Left colon (tissue), 2 donors: ENCODE results near the gene EPS8. TPM values are rescaled to one million over a fixed set of nuclear protein-coding genes. Genes with fewer than 3 reads are reported as not detected.

Source experiments
- ATAC-seq: fragments of 200-7000 bp; cut with Tn5 transposase; one replicate; pipeline ENCODE4 v1.9.1; 2020; ENCODE audit warnings: mild to moderate bottlenecking, moderate library complexity
- DNase-seq, 2 donors: peaks; one replicate each; pipeline ENCODE4 v3.0.0-alpha.2; 2020
- intact Hi-C, 2 donors: fragments of 100-400 bp; cut with DNase I in 1 of 2; cut with micrococcal nuclease in 1 of 2; formaldehyde crosslinking; loops; one replicate each; pipeline versions ENCODE4 v1.11.2 to v1.14.0; 2022; cut with DNase I, micrococcal nuclease
- total RNA-seq, 2 donors: library from RNA; stranded (reverse); fragmentation: NEBNext Ultra II Directional; extraction: Animal tissue kit (Norgen Biotek cat#: 25700); gene quantifications; one replicate each; pipeline ENCODE4 v1.2.1, GENCODE V29; 2021
- donor health status: DM: no; HTN: no; CAD: no.
- donor health status: DM: yes; HTN: yes; CAD: no.

The EPS8 gene
- total RNA-seq, 2 donors from 2014 or later = 121 to 183 TPM

DNA sequence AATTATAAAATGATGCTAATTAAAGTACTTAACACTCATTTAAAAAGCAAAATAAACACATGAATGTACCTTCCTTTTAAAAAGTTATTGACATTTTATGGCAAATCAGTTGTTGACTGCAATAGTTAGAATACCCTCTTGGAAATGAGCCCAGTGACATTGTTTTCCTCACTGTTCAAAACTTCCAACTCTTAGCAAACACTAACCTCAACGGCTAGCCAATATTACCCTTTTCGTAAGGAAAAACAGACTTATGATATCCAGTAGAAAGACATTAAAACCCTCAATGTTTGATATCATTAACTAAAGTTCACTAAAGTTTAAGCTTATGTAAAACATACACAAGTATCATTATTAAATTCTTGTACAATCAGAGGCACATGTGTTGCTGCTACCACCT, 83.6 kb downstream of the EPS8 start:
- intact Hi-C loops = no loop called here
- no peak for DNase-seq
- no peak for ATAC-seq

DNA sequence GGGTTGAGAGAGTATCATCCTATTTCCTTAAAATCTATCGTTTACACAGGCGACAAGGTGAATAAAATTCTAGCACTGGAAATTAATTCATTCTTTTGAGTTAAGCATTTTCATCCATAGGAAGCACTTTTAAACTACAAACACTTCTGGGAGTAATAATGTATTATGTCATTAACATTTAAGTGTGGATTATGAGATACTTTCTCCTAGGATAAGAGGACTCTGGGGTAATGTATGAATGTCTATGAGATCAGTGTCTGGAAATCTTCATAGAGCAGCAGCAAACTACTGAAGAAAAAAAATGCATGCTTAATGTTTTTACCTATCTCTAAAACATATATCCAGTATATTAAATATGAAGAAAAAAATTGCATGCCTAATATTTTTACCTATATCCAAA, 86.9 kb downstream of the EPS8 start:
- no peak for ATAC-seq
- intact Hi-C loops = no loop called here
- DNase-seq = no peak

DNA sequence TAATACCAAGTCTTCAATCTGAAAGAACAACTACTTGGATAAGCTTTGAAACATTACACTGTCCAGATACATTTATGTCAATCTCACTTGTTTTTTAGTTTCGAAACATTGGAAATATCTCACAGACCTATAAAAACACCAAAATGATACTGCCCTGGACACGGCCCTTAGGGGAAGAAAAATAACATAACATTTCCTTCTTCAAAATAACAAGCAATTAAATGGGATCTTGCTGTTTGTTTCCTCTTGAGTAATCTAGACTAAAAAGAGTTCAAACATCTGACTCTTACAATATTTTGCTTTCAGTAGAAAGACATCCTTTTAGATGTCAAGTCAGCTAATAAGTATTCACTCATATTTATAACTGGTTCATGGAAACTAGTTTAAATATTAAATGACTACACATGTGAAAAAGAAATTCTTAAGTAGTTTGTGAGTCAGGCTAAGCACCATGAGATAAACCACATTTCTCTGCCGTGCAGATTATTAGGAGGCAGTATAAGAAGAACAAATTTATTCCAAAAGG, 87.5 kb downstream of the EPS8 start:
- ATAC-seq (no peak), DNase-seq (no peak)
- intact Hi-C loops = no loop called here

DNA sequence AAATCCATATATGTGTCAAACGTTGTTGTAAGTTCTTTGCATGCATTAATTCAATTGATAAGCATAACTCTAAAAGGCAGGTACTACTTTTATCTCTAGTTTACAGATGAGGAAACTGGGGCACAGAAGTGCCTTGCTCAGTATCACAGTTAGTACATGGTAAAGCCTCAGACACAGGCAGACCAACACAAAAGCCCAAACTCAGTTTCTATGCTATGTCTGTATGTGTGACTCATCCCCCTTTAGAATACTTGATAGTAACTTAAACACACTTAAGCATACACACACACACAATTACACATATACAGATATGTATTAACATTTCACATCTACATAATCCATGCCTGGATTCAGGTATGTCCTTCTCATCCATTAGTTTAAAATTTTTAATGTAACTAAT, 88.0 kb downstream of the EPS8 start:
- no peak for ATAC-seq

DNA sequence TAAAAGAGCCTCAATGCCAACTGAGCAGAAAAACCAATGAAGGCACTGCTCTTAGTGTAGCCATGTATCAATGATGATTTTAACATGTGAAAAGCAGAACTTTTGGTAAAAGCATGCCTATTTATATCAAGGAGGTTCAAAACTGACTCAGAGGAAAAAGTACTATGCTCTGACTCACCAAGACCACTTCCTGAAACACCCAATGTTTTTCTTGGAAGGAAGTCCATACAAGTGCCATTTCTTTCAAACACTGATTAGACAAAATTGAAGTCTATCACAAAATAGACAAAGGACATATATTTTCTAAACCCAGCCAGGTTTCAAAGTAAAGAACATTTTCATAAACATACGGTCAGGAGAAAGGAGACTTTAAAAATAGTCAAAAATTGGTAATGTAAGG, 88.6 kb downstream of the EPS8 start:
- ATAC-seq = peak; percentile 55
- DNase-seq = no peak
- intact Hi-C loops = no loop called here

More for the DNA sequence above, 88.0 kb downstream of the EPS8 start:
- no peak for DNase-seq
- intact Hi-C loops = no loop called here

DNA sequence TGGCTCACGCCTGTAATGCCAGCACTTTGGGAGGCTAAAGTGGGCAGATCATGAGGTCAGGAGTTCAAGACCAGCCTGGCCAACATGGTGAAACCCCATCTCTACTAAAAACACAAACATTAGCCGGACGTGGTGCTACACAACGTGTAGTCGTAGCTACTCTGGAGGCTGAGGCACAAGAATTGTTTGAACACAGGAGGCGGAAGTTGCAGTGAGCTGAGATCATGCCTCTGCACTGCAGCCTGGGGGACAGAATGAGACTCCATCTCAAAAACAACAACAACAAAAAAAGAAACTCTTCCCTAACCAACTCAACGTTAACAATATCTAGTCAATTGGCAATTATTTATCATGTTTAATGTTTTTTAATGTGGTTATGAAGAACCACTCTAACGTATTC, 89.3 kb downstream of the EPS8 start:
- ATAC-seq (no peak), DNase-seq (no peak)
- intact Hi-C loops = no loop called here

DNA sequence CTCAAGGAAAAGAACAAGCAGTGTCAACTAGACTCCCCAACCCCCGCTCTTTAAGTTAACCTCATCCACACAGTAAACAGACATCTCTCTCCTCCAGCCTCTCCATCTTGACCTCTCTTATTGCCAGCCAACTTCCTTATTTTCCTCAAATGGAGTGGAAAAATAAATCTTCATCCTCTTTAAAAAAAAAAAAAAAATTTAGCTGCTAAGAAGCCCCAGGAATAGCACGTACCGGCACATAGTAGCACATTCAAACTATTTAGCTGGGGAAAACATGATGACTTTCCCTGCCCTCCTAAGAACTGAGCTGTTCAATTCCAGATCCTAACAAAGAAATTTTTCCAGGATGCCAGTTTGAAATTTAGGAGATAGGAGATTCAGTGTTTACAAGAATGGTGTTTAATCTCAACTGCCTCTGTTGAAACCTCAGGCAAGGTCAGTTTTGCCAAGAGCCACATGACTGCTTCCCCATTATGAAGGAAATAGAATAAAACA, 90.8 kb downstream of the EPS8 start:
- intact Hi-C loops = no loop called here
- DNase-seq (no peak), ATAC-seq (peak; percentile 75)

DNA sequence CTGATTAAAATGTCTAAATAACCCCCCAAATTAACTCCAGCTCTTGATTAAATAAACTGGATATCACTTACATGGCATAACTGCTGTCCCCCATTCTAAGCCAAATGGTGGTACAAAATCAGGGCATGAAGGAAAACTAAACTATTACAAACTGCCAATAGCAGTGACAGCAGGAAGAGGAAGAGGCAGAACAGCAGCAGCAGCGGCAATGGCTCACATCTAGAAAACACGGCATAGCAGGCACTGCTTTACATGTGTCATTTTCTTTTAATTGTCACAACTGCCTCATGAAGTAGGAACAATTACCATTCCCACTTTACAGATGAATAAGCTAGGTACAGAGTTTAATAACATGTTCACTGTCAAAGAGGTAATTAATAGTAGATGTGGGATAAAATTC, 92.0 kb downstream of the EPS8 start:
- no peak for DNase-seq
- intact Hi-C loops = no loop called here
- ATAC-seq = no peak

DNA sequence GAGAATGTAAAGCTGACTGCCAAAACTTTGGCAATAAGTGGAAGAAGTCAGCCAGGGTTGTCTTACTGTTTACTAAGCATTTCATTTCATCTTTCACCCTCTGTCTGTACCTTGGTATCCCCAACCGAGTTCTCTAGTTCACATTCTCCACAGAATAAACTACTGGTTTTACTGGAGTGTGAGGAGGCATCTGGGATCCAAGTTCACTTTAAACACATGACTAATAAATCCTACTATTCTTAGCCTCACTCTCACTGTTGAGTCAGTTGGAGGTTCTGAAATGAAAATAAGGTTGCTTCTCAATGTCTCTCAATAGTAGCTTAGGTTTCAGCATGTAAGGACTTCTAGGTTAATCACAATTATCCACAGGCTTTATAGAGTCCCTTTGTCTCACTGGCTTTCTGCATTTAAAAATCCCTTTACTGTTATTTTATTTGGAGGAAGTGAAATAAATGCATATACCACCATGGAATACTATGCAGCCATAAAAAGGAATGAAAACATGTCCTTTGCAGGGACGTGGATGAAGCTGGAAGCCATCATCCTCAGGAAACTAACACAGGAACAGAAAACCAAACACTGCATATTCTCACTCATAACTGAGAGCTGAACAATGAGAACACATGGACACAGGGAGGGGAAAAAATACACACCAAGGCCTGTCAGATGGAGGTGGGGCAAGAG, 95.8 kb downstream of the EPS8 start:
- intact Hi-C loops = no loop called here
- ATAC-seq (peak; percentile 41), DNase-seq (no peak)

DNA sequence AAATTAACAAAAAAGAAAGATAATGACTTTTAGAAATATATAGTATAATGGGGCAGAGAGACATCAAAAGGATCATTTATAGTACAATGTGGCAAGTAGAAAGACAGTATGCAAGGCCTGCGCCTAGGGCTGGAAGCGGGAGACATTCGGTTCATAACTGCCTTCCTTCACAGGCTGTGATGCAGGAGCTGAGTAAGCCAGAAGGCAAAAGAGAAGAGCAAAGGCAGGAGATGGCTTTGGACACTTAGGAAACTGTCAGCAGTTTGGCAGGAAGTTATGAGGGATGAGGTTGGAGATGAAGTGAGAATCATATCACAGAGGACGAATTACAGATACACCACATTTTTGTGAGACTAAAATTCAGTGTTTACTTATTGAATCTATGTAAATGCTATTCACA, 97.8 kb downstream of the EPS8 start:
- DNase-seq (no peak), ATAC-seq (no peak)
- intact Hi-C loops = no loop called here

DNA sequence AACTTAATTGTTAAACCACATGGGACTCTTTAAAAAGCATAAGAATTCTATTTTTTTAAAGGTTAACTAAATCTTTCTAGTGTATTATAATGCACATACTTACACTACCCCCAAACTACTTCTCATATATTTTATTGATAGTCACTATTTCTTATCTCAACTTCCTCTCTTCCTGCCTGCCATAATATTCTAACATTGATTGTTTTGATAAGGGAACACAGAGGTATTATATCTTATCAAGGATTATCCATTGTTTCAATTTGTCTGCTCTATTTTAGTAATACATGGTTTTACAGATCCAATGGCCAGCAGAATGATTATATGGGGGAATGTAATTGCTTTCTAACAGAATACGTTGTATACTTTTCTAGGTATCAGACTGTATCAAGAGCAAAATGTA, 98.9 kb downstream of the EPS8 start:
- ATAC-seq (peak; percentile 8), DNase-seq (no peak)
- intact Hi-C loops = no loop called here

DNA sequence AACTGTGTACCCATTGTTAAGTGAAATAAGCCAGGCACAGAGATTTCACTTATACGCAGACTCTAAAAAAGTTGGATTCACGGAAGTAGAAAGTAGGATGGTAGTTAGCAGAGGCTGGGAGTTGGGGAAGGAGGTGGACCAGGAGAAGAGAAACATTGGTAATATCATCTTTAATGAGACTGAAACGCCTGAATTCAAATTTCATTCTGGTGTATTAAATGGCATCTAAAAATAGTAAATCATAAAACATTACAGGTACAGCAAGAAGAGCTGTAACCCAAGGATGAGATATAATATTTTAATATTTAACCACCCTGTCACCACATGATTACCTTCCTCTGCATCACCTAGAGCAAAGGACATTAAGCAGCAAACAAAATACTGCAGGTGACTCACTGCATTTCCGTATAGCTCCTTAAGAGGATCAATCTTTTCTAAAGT, 99.4 kb downstream of the EPS8 start:
- peak; percentile 83 for ATAC-seq
- no peak for DNase-seq
- intact Hi-C loops = no loop called here

DNA sequence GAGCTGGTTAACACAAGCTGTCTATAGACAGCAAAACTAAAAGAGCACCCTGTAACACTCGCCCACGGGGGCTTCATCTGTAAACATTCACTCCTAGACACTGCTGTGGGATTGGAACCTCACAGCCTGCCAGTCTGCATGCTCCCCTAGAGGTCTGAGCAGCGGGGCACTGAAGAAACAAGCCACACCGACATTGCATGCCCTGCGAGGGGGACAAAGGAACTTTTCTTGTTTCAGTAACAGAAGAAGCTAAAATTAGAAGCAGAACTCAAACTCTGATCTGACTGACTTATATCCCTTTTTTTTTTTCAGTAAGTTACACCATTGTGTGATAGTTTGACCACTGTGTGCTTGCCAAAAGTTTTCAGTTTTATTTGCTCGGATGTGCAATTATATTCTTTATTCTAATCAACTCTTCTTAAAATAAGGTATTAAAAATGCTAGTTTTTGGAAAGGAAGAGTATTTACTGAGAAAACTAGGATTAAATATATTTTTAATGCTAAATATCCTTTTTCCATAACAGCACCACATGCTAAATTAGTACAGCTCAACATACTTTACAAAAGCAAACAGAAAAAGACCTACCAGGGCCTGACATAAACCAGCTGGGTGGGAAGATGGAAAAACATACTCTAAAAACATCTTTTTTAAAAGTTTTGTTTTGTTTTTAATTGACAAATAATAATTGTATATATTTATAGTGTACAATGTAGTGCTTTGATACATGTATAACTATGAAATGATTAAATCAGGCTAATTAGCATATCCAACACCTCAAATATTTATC, 100.2 kb downstream of the EPS8 start:
- intact Hi-C loops = no loop called here
- ATAC-seq = no peak
- no peak for DNase-seq

DNA sequence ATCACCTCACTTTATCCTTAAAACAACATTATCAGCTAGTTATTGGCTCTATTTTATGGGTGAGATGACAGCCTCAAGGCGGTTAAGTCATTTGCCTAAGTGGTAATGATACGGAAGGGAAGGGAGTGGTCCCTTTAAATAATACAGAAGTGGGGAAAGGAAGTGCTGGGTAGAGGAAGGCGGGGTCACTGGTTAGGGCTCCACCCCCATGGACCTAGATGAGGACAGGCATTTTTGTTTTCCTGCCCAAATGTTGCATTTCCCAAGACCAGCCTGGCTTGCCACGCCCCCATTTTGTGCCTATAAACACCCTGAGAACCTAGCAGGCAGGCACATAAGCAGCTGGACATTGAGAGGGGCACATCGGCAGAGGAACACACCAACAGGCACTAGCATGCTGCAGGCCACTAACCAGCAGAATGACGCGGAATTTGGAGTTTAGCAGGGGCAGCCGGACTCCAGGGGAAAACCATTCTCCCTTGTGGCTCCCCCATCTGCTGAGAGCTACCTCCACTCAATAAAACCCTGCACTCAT, 100.9 kb downstream of the EPS8 start:
- ATAC-seq (peak; percentile 57), DNase-seq (peak; percentile 61 to 69)
- intact Hi-C loops = no loop called here

DNA sequence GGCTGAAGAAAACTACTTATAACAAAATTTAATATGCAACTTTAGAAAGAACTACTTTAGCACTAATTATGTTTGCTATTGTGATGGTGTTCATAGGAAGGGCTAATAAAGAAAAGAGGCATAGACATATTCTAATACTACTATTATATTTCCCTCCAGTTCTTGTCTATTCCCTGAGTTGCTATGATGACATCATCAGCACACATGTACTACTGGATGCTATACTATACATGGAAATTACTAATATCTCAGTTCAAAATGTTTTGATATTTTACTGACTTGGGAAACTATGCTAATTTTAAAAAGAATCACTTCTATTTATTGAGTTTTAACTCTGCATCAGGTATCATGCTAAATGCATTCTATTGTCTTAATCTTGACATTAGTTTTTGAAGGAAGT, 101.6 kb downstream of the EPS8 start:
- DNase-seq (no peak), ATAC-seq (no peak)
- intact Hi-C loops = no loop called here

DNA sequence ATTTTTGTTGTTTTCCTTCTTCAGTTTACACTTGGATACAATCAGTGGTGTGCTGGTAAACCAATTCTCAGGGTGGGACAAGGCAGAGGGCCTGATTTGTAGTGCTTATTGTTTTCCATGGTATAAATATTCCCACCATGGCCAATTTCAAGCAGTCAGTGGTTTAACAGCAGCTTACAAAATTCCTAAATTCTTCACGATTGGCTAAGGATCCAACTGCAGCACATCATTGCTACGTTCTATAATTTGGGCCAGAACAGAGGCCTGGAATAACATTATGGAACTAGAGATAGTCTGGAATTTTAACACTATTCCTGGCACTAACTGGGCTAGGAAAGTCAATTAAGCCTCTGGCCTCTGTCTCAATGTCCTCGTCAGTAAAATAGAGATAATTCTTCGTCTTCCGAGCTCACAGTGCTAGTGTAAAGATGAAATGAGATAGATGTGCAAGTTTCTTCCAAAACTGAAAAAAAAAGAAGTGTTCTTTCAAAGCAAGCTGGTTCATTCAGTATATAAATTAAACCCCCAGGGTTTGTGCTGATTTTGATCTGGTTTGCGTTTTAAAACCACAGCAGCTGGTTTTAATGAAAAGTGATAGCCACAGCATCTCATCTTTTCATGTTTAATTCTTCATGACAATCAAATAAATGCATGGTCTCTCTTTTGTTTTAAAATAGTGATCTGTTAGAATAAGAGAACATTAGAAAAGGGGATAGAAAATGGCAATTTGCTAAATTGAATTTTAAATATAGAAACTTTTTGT, 104.1 kb downstream of the EPS8 start:
- DNase-seq = no peak
- no peak for ATAC-seq
- intact Hi-C loops = no loop called here

DNA sequence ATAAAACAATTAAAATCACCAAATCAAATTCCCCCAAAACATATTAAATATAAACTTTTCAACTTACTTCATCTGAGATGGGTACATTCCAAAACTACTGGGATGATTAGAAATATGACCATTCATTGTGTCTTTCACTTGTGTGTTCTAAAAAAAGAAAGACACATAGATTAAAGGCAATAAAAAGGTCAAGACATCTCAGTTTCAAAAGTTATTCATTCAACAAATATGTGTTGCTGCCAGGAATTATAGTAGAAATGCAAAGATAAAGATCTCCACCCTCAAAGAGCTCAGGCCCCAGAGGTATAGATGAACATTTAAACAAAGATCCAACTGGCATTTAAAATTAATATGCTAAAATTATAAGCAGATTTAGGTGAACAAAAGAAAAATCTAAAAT, 106.4 kb downstream of the EPS8 start:
- intact Hi-C loops = no loop called here
- DNase-seq = no peak
- ATAC-seq = peak; percentile 79

DNA sequence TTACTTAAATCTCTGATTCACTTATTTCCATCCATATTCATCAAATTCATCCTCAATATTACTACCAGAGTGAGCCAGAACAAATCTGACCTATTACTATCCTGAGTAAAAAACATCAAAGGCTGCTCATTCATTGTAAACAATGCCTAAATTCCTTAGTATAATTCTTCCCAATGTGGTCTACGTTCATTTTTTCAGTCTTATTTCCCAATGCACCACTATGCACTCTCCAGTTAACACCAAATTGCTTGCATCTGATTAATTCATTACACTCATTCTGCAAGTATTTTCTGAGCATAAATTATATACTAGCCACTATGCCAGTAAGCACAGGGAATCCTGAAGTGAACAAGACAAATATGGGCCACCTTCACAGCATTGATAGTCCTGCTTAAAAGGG, 110.0 kb downstream of the EPS8 start:
- ATAC-seq (no peak), DNase-seq (no peak)
- intact Hi-C loops = no loop called here

DNA sequence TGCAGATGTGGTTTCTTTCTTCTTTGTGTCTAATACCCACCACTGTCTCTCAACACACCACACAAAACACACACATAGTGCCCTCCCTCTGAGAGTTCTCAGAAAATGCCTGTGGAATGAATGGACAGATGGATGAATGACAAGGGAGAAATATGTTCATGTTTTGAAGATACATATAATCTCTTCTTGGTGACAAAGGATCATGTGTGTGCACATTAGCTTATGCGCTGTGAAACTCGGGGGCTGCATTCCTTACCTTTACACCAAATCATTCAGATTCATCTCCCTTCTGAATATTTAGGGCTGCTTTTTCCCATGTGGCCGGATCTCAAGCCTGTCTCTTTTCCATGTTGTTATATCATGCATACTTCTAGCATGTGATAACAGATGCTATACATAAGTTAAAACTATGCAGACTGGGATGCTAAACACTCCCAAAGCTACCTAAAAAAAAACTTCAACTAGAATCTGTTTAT, 111.4 kb downstream of the EPS8 start:
- no peak for DNase-seq
- no peak for ATAC-seq
- intact Hi-C loops = no loop called here
